HG03457 (cell line): ENCODE results near the gene UFSP2.

Experiments used
- ATAC-seq: cut with Tn5 transposase; IDR thresholded peaks from one replicate; pipeline ENCODE4 v1.9.1; 2021; ENCODE audit warnings: moderate number of reproducible peaks; ENCODE audit not compliant: unreplicated experiment

The UFSP2 gene

GRCh38 chr4:185357733-185358440 is 67.9 kb downstream of the UFSP2 start:
- ATAC-seq: no peak

DNA sequence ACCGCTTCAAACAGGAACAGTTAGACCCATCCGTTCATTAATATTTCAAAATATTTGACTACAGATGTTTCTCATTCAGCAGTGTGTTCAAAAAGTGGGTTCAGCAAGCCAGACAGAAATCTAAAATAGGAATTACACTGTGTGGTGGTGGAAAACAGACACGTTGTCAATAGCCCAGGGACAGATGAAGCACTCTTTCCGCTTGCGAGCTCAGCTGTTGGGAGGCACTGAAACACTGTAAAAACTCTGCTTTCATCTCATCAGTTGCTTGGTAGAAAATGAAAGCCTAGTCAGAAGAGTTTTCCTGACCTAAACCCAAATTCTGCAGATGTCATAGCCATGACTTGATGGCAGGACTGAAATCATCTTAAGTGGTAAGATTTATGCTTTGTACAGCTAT is 68.6 kb downstream of the UFSP2 start:
- ATAC-seq: no peak

GRCh38 chr4:185352741-185353140 is 73.0 kb downstream of the UFSP2 start:
- ATAC-seq: no peak

DNA sequence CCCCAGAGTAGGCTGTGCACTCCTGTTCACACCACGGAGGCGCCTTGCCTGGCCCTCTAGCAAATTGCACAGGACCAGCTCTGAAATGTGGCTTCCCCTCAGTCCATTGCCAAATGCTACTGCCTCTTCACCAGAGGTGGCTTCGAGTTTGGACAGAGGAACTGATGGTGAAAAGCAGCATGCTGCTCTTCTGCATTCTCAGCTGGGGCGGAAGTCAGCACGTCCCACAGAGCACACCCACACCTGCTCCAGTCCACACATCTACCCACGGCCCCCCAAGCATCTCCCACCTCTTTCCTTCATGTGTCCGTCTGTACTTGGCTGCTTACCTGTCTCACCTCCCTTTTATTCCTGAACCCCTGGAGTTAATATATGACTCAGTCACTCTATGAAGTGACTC is 73.6 kb downstream of the UFSP2 start:
- no peak for ATAC-seq

- ATAC-seq: no peak
Observed at GRCh38 chr4:185351691-185352090, 74.1 kb downstream of the UFSP2 start.
